Measurements from ENCODE around the gene FYCO1. TPM values are rescaled to one million over a fixed set of nuclear protein-coding genes. Genes with fewer than 3 reads are reported as not detected.
"Not testable (repeated sequence)": the region's sequence is repeated elsewhere in the genome, so short reads cannot be mapped to it uniquely, and the experiment has no call there.

Gene FYCO1
- total RNA-seq, result 16.5 and 16.8 TPM in 2 replicates

DNA sequence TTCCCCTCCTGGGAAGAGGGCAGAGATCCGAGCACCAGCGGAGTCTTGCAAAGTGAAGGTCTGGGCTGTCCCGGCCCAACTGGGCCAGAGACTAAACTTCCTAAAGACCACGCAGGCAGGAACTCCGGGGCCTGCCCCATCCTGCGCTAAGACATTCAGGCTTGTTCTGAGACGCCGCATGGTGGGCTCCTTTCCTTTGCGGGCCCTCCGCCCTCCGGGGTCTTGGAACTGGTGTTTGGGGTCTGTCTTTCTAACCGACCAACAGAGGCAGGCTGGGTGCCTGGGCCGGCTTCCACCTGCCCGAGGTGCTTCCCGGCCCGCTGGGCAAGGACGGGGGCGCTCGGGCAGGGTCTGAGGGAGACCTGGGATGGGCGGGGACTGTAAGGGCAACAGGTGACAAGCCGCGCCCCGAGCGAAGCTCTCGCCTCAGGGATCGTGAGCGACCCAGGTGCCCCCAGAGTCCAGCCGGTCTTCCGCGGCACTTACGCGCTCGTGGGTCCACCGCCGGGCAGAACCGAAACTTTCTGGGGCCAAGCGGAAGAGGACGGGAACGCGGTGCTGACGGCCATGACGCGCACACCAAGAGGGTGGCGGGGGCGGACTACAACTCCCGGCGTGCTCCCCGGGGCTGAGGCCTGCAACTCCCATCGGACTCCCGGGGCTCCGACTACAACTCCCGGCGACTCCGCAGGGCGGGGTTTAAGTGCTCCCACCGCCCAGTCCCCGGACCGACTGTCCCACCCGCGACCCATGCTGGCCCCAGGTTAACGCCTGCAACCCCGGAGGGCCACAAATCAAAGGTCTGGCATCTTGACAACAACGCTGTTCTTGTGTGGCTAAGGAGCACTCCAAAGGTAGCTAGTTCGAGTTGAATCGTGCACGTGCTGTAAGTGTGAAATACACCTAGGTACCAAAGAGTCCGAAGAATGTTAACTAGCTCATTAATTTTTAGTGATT, at the start of gene FYCO1:
Gene FYCO1 (minus strand): TSS at position 589 of the 957 bp plus-strand sequence. CDS start 10,914 bp downstream, outside the sequence.
- H3K4me3 Mint-ChIP-seq, result peak within 1 kb of the TSS; percentile 89
- H3K27ac Mint-ChIP-seq, result peak within 1 kb of the TSS; percentile 96
- H3K36me3 Mint-ChIP-seq (ENCODE audit: low read depth), result peaks cover 20% of the 10 kb centered on the region
- peaks cover 50% of the 10 kb centered on the region for H3K4me1 Mint-ChIP-seq
- peaks cover 22% of the 10 kb centered on the region for H3K27me3 Mint-ChIP-seq
- intact Hi-C loops (cut with micrococcal nuclease), result loop anchor here (1.0 to 2.0 kb wide), 3 partner anchors 23 to 70 kb away; partner anchors contain the start of gene CXCR6
- peaks cover 17% of the 10 kb centered on the region for H3K9me3 Mint-ChIP-seq
- DNase-seq, result peak; percentile 96

DNA sequence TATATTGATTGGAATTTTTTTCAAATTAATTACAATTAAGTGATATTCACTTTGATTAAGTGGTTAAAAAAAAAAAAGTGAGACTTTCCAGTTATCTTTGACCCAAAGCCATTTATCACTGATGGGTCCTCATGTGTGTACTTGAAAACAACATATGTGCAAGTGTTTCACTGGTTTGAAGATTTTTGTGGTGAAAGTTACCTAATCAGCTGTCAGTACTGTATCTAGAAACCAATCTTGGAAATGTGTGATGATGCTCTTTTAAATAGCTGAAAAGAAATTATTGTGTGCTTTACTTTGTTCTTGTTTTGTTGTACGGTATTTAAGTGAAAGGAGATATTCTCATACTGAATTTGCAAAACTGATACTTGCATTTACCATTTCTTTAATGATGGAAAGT, 43.3 kb upstream of the FYCO1 start:
- peak; percentile 15 for DNase-seq
- H3K27ac Mint-ChIP-seq, result no peak overlapping the region
- no peak overlapping the region for H3K4me3 Mint-ChIP-seq
- H3K9me3 Mint-ChIP-seq, result no peaks in the 10 kb centered on the region
- peaks cover 18% of the 10 kb centered on the region for H3K27me3 Mint-ChIP-seq
- intact Hi-C loops (cut with micrococcal nuclease), result no loop called here
- no peaks in the 10 kb centered on the region for H3K4me1 Mint-ChIP-seq
- no peaks in the 10 kb centered on the region for H3K36me3 Mint-ChIP-seq (ENCODE audit: low read depth)

DNA sequence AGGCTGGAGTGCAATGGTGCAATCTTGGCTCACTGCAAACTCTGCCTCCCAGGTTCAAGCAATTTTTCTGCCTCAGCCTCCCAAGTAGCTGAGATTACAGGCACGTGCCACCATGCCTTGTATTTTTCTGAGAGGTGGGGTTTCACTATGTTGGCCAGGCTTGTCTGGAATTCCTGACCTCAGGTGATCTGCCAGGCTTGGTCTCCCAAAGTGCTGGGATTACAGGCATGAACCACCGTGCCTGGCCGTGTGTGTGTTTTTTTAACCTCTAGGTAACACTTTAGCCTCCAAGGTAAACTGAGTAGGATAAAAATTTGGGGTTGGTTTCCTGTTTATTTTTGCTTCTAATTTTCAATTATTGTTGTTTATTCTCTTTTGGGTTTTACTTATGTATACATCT, 42.4 kb upstream of the FYCO1 start:
- peak; percentile 32 for DNase-seq
- H3K4me3 Mint-ChIP-seq; H3K27ac Mint-ChIP-seq; H3K4me1 Mint-ChIP-seq; intact Hi-C loops (cut with micrococcal nuclease); H3K36me3 Mint-ChIP-seq (ENCODE audit: low read depth); H3K9me3 Mint-ChIP-seq: not testable (repeated sequence)
- peaks cover 19% of the 10 kb centered on the region for H3K27me3 Mint-ChIP-seq

DNA sequence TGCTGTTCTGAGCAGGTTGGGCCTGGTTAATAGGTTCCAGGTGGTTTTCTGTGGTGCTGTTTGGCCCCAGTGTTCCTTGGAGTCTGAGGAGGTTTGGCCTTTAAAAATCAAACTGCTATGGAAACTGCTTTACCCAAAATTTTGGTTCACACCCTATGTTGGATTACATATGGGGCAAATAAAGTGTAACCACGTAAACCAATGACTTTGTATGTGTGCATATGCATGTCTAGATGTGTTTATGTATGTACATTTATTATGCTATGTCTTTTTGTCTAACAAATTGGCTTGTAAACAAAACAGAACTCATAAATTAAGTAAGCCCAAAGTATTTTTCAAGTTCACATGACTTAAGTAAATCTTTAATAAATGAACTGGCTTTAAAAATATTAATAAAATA, 40.6 kb upstream of the FYCO1 start:
- Mint-ChIP-seq H3K9me3 (peaks cover 9% of the 10 kb centered on the region), H3K27me3 (peaks cover 15% of the 10 kb centered on the region), H3K36me3 (ENCODE audit: low read depth) (peaks cover 3% of the 10 kb centered on the region), H3K4me3 (no peak overlapping the region), H3K4me1 (no peaks in the 10 kb centered on the region), H3K27ac (no peak overlapping the region)
- intact Hi-C loops (cut with micrococcal nuclease), result no loop called here
- no peak for DNase-seq

- no peak for DNase-seq
- peaks cover 10% of the 10 kb centered on the region for H3K36me3 Mint-ChIP-seq (ENCODE audit: low read depth)
- peaks cover 16% of the 10 kb centered on the region for H3K9me3 Mint-ChIP-seq
- intact Hi-C loops (cut with micrococcal nuclease), result no loop called here
- no peak overlapping the region for H3K27ac Mint-ChIP-seq
- peaks cover 4% of the 10 kb centered on the region for H3K4me1 Mint-ChIP-seq
- no peak overlapping the region for H3K4me3 Mint-ChIP-seq
- H3K27me3 Mint-ChIP-seq, result peaks cover 13% of the 10 kb centered on the region
Observed at GRCh38 chr3:46031747-46032146, 36.1 kb upstream of the FYCO1 start.

- peaks cover 4% of the 10 kb centered on the region for H3K4me1 Mint-ChIP-seq
- H3K27ac Mint-ChIP-seq, result no peak overlapping the region
- no peak overlapping the region for H3K4me3 Mint-ChIP-seq
- H3K27me3 Mint-ChIP-seq, result peaks cover 13% of the 10 kb centered on the region
- no peak for DNase-seq
- H3K9me3 Mint-ChIP-seq, result peaks cover 16% of the 10 kb centered on the region
- H3K36me3 Mint-ChIP-seq (ENCODE audit: low read depth), result peaks cover 10% of the 10 kb centered on the region
- intact Hi-C loops (cut with micrococcal nuclease), result no loop called here
Observed at GRCh38 chr3:46031269-46031668, 35.6 kb upstream of the FYCO1 start.

GRCh38 chr3:46030626-46031025, 35.0 kb upstream of the FYCO1 start:
- DNase-seq, result no peak
- H3K4me3 Mint-ChIP-seq, result no peak overlapping the region
- peaks cover 13% of the 10 kb centered on the region for H3K27me3 Mint-ChIP-seq
- peaks cover 16% of the 10 kb centered on the region for H3K9me3 Mint-ChIP-seq
- peaks cover 4% of the 10 kb centered on the region for H3K4me1 Mint-ChIP-seq
- H3K27ac Mint-ChIP-seq, result no peak overlapping the region
- H3K36me3 Mint-ChIP-seq (ENCODE audit: low read depth), result peaks cover 10% of the 10 kb centered on the region
- intact Hi-C loops (cut with micrococcal nuclease), result no loop called here

DNA sequence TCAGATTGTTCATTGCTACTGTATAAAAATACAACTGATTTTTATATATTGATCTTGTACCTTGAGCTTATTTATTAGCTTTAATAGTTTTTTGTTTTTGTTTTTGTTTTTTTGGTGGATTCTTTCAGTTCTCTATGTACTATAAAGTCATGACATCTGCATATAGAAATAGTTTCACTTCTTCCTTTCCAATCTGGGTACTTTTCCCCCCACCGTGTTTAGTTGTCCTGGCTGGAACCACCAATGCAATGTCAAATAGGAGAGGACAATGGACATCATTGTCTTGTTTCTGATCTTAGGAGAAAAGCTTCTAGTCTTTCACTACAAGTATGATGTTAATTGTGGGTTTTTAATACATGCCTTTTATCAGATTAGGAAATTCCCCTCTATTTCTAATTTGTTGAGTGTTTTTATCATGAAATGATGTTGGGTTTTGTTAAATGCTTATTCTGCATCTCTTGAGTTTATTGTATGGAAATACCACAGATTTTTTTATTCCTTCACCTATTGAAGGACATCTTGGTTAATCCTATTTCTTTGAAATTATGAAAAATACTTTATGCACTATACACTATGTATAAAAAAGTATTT, 34.4 kb upstream of the FYCO1 start:
- no peak overlapping the region for H3K27ac Mint-ChIP-seq
- H3K4me3 Mint-ChIP-seq, result no peak overlapping the region
- peaks cover 4% of the 10 kb centered on the region for H3K4me1 Mint-ChIP-seq
- intact Hi-C loops (cut with micrococcal nuclease), result no loop called here
- peaks cover 10% of the 10 kb centered on the region for H3K36me3 Mint-ChIP-seq (ENCODE audit: low read depth)
- peaks cover 16% of the 10 kb centered on the region for H3K27me3 Mint-ChIP-seq
- no peak for DNase-seq
- peaks cover 16% of the 10 kb centered on the region for H3K9me3 Mint-ChIP-seq

DNA sequence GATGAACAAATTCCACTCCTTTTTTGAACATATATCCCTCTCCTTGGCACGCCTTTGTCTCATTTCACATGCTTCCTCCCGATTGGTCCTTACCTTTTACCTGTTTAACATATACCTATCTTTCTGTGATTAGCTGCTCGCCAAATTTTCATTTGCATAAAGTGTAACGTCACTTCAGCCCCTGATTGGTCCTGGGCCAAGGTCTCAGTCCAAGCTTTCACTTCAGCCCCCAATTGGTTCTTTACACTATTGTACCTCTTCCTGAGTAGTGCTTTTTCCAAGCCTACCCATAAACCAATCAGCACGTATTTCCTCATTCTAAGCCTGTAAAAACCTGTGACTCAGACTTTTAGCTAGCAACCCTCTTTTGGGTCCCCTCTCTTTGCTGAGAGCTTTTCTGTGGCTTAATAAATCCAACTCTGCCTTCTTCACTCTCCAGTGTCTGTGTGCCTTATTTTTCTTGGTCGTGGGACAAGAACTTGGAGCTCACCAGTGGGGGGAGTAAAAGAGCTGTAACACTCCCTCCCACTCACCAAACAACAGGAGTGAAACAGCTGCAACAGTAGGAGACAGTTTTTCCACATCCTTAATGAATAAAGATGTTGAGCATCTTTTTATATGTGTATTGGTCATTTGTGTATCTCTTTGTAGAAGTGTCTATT, 32.2 kb upstream of the FYCO1 start:
- intact Hi-C loops (cut with micrococcal nuclease), result no loop called here

GRCh38 chr3:46027021-46027705, 31.5 kb upstream of the FYCO1 start, which contains the start of gene XCR1:
XCR1 (minus strand) TSS chr3:46027483; CDS start chr3:46021947, 5,536 bp downstream.
- Mint-ChIP-seq H3K27ac (peak within 1 kb of the TSS; percentile 36), H3K27me3 (peaks cover 18% of the 10 kb centered on the region), H3K4me1 (peaks cover 4% of the 10 kb centered on the region), H3K9me3 (peaks cover 9% of the 10 kb centered on the region), H3K4me3 (no peak within 1 kb of the TSS), H3K36me3 (ENCODE audit: low read depth) (peaks cover 7% of the 10 kb centered on the region)
- intact Hi-C loops (cut with micrococcal nuclease), result no loop called here
- peak; percentile 43 for DNase-seq

More for the DNA sequence above, 32.2 kb upstream of the FYCO1 start:
- peaks cover 4% of the 10 kb centered on the region for H3K4me1 Mint-ChIP-seq
- peaks cover 10% of the 10 kb centered on the region for H3K36me3 Mint-ChIP-seq (ENCODE audit: low read depth)
- peaks cover 16% of the 10 kb centered on the region for H3K9me3 Mint-ChIP-seq
- H3K4me3 Mint-ChIP-seq, result no peak overlapping the region
- peak; percentile 37 for DNase-seq
- peak overlapping the region; percentile 36 for H3K27ac Mint-ChIP-seq
- peaks cover 18% of the 10 kb centered on the region for H3K27me3 Mint-ChIP-seq

DNA sequence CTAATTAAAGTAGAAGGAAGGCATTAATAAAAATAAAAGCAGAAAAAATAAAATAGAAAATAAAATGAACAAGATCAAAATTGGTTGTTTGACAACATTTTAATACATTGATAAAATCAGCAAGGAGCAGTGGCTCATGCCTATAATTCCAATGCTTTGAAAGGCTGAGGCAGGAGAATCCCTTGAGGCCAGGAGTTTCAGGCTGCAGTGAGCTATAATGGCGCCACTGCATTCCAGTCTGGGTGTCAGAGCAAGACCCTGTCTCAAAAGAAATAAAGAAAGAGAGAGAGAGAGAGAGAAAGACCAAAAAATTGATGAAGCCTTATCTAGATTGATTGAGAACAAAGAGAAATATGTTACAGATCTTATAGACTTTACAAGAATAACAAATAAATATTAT, 29.5 kb upstream of the FYCO1 start:
- H3K9me3 Mint-ChIP-seq, result peaks cover 6% of the 10 kb centered on the region
- DNase-seq, result no peak
- H3K4me1 Mint-ChIP-seq, result peaks cover 10% of the 10 kb centered on the region
- peaks cover 24% of the 10 kb centered on the region for H3K27me3 Mint-ChIP-seq
- no peak overlapping the region for H3K4me3 Mint-ChIP-seq
- no peak overlapping the region for H3K27ac Mint-ChIP-seq
- intact Hi-C loops (cut with micrococcal nuclease), result no loop called here
- H3K36me3 Mint-ChIP-seq (ENCODE audit: low read depth), result peaks cover 8% of the 10 kb centered on the region

GRCh38 chr3:46024131-46024530, 28.5 kb upstream of the FYCO1 start:
- peaks cover 8% of the 10 kb centered on the region for H3K36me3 Mint-ChIP-seq (ENCODE audit: low read depth)
- intact Hi-C loops (cut with micrococcal nuclease), result no loop called here
- no peak overlapping the region for H3K4me3 Mint-ChIP-seq
- H3K9me3 Mint-ChIP-seq, result peaks cover 6% of the 10 kb centered on the region
- DNase-seq, result no peak
- peaks cover 20% of the 10 kb centered on the region for H3K27me3 Mint-ChIP-seq
- H3K27ac Mint-ChIP-seq, result no peak overlapping the region
- H3K4me1 Mint-ChIP-seq, result peaks cover 20% of the 10 kb centered on the region

Data from activated CD4-positive, alpha-beta T cell treated with anti-CD3 and anti-CD28 coated beads, Interleukin-2, amount 10 ng/mL, durations not matched to agents 24 days and 14 days (primary cell).